LNCAP (cell line): ENCODE results near the gene RGL4.

Source experiments
- CTCF ChIP-seq: fragments of 450-650 bp; IDR thresholded peaks from 2 replicates; pipeline ENCODE4 v1.5.1; 2017; ENCODE audit warnings: mild to moderate bottlenecking

The RGL4 gene

GRCh38 chr22:23695141-23695540, 4.3 kb downstream of the RGL4 start:
- TF ChIP-seq CTCF, result no peak

- no peak for TF ChIP-seq CTCF
Observed at GRCh38 chr22:23695571-23696325, 4.9 kb downstream of the RGL4 start.

GRCh38 chr22:23696326-23696851, 5.6 kb downstream of the RGL4 start:
- TF ChIP-seq CTCF, result no peak

GRCh38 chr22:23697031-23697970, 6.5 kb downstream of the RGL4 start:
- no peak for TF ChIP-seq CTCF

- no peak for TF ChIP-seq CTCF
Observed at GRCh38 chr22:23698094-23698493, 7.3 kb downstream of the RGL4 start.

GRCh38 chr22:23698673-23699235, 7.9 kb downstream of the RGL4 start:
- no peak for TF ChIP-seq CTCF

- no peak for TF ChIP-seq CTCF
Observed at GRCh38 chr22:23700706-23701105, 9.9 kb downstream of the RGL4 start.
